A549 (cell line): ENCODE measurements around the gene TMEM163.

Experiments used
- BHLHE40 ChIP-seq: IDR thresholded peaks from 2 replicates; pipeline ENCODE4 v1.6.1; 2012; ENCODE audit warnings: low read depth, low read length, inconsistent platforms
- CEBPB ChIP-seq, 2 experiments: fragments of >200 bp in 1 of 2; sonication (Bioruptor Twin) in 1 of 2; formaldehyde crosslinking in 1 of 2; IDR thresholded peaks; 2 replicates each; pipeline ENCODE4 v1.6.1; 2012 to 2016
- EP300 ChIP-seq, 2 experiments: fragments of >200 bp; sonication (Bioruptor Twin); formaldehyde crosslinking; IDR thresholded peaks; 2 replicates in 1 of 2; 3 replicates in 1 of 2; pipeline ENCODE4 v1.6.1; 2016 to 2017
- ESRRA ChIP-seq: fragments of 150-350 bp; IDR thresholded peaks from 2 replicates; pipeline ENCODE4 v1.6.1; 2014; ENCODE audit warnings: mild to moderate bottlenecking, low read length, borderline replicate concordance
- KDM5A ChIP-seq: fragments of 200-600 bp; sonication (generic); IDR thresholded peaks from 2 replicates; pipeline ENCODE4 v1.6.1; 2016; ENCODE audit warnings: antibody characterized with exemption, mild to moderate bottlenecking
- MAX ChIP-seq: IDR thresholded peaks from 2 replicates; pipeline ENCODE4 v1.6.1; 2012
- POLR2A ChIP-seq: IDR thresholded peaks from 2 replicates; pipeline ENCODE4 v1.6.1; 2012; ENCODE audit warnings: mild to moderate bottlenecking, low read length
- RAD21 ChIP-seq, 2 experiments: fragments of >200 bp in 1 of 2; sonication (Bioruptor Twin) in 1 of 2; formaldehyde crosslinking in 1 of 2; IDR thresholded peaks in 1 of 2; conservative IDR thresholded peaks in 1 of 2; 2 replicates in 1 of 2; 3 replicates in 1 of 2; pipeline ENCODE4 v1.6.1; 2012 to 2018; ENCODE audit warnings: inconsistent platforms in 1 of 2
- RARB ChIP-seq: fragments of 250-450 bp; sonication (Bioruptor Pico); IDR thresholded peaks from 2 replicates; pipeline ENCODE4 v1.8.0; 2021; ENCODE audit warnings: mild to moderate bottlenecking, moderate library complexity
- RFX5 ChIP-seq: fragments of 450-650 bp; IDR thresholded peaks from 2 replicates; pipeline ENCODE4 v1.7.1; 2014; ENCODE audit warnings: antibody characterized with exemption, mild to moderate bottlenecking, moderate library complexity
- TF ChIP-seq, protein P1 (sequence below): fragments of >200 bp; sonication (Bioruptor Twin); formaldehyde crosslinking; IDR thresholded peaks from 3 replicates; pipeline ENCODE4 v1.5.1; 2016
- TF ChIP-seq, protein P2 (sequence below): fragments of 150-350 bp; IDR thresholded peaks from 2 replicates; pipeline ENCODE4 v1.6.1; 2014; ENCODE audit warnings: low read depth, mild to moderate bottlenecking, low read length
- TF ChIP-seq, protein P3 (sequence below): IDR thresholded peaks from 2 replicates; pipeline ENCODE4 v1.6.1; 2012
- TF ChIP-seq, protein P4 (sequence below): fragments of 450-650 bp; IDR thresholded peaks from 2 replicates; pipeline ENCODE4 v1.6.1; 2014; ENCODE audit warnings: antibody characterized with exemption

DNA sequence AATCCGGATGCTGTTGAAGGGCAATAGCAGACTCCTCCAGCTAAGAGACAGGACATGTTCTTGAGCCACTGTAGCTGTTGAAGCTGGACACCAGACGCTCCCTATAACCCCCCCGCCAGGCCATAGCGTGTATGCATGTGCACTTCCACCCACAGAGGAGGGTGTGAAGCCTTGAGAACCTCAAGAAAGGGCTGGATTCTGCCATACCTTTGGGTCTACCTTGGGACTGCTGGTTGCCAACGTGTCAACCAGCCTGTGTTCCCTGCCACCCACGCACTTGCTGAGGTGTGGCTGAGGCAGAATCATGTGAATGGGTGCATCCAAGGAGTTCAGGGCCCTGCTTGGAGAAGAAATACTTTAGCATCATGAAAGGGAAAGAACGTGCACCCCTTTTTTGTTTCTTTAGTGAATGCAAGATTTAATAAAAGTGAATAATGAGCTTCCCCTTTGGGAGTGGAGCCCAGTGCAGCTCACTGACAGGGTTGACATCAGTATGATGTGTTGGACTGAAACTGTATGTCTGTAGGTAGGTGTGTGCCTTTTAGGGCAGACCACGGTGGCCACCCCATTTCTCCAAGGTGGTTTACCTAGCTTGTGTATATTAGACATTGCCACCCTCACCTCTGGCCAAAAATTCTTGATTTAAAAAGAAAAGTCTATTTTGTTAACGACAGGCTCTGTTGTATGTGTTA, 266.6 kb downstream of the TMEM163 start:
- no peak for TF ChIP-seq RFX5
- TF ChIP-seq, protein P1, sequence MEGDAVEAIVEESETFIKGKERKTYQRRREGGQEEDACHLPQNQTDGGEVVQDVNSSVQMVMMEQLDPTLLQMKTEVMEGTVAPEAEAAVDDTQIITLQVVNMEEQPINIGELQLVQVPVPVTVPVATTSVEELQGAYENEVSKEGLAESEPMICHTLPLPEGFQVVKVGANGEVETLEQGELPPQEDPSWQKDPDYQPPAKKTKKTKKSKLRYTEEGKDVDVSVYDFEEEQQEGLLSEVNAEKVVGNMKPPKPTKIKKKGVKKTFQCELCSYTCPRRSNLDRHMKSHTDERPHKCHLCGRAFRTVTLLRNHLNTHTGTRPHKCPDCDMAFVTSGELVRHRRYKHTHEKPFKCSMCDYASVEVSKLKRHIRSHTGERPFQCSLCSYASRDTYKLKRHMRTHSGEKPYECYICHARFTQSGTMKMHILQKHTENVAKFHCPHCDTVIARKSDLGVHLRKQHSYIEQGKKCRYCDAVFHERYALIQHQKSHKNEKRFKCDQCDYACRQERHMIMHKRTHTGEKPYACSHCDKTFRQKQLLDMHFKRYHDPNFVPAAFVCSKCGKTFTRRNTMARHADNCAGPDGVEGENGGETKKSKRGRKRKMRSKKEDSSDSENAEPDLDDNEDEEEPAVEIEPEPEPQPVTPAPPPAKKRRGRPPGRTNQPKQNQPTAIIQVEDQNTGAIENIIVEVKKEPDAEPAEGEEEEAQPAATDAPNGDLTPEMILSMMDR: no peak
- TF ChIP-seq POLR2A: no peak
- TF ChIP-seq CEBPB (IDR thresholded peaks at IDR 0.05): no peak
- TF ChIP-seq RAD21 (conservative IDR thresholded peaks at IDR 0.05 in 1 of 2, IDR thresholded peaks at IDR 0.05 in 1 of 2): no peak
- TF ChIP-seq RARB: no peak
- TF ChIP-seq, protein P2, sequence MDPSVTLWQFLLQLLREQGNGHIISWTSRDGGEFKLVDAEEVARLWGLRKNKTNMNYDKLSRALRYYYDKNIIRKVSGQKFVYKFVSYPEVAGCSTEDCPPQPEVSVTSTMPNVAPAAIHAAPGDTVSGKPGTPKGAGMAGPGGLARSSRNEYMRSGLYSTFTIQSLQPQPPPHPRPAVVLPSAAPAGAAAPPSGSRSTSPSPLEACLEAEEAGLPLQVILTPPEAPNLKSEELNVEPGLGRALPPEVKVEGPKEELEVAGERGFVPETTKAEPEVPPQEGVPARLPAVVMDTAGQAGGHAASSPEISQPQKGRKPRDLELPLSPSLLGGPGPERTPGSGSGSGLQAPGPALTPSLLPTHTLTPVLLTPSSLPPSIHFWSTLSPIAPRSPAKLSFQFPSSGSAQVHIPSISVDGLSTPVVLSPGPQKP: no peak
- no peak for TF ChIP-seq KDM5A
- TF ChIP-seq ESRRA: no peak
- TF ChIP-seq, protein P3, sequence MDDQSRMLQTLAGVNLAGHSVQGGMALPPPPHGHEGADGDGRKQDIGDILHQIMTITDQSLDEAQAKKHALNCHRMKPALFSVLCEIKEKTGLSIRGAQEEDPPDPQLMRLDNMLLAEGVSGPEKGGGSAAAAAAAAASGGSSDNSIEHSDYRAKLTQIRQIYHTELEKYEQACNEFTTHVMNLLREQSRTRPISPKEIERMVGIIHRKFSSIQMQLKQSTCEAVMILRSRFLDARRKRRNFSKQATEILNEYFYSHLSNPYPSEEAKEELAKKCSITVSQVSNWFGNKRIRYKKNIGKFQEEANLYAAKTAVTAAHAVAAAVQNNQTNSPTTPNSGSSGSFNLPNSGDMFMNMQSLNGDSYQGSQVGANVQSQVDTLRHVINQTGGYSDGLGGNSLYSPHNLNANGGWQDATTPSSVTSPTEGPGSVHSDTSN: no peak
- TF ChIP-seq, protein P4, sequence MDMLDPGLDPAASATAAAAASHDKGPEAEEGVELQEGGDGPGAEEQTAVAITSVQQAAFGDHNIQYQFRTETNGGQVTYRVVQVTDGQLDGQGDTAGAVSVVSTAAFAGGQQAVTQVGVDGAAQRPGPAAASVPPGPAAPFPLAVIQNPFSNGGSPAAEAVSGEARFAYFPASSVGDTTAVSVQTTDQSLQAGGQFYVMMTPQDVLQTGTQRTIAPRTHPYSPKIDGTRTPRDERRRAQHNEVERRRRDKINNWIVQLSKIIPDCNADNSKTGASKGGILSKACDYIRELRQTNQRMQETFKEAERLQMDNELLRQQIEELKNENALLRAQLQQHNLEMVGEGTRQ: no peak
- TF ChIP-seq EP300 (IDR thresholded peaks at IDR 0.05): no peak
- no peak for TF ChIP-seq BHLHE40
- no peak for TF ChIP-seq MAX
